Measurements from ENCODE around the gene MYOM3.

Gene MYOM3

DNA sequence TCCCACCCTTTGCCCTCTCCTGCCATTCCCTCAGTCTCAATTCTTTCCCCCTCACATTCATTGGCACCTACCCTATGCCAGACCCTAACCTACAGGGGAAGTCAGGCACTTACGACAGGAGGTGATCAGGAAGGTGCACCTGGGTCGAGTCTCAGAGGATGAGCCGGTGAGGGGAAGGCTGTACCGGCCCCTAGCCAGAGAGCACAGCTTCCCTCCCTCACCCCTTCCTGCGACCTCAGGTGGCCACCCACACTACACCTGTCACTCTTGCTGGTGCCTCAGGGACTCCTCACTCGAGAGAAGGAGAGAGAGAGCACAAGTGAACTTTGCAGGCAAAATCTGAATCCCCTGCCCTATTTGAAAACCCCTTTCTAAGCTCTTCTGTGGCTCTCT is 1.7 kb upstream of the MYOM3 start:
- no peak for DNase-seq

DNA sequence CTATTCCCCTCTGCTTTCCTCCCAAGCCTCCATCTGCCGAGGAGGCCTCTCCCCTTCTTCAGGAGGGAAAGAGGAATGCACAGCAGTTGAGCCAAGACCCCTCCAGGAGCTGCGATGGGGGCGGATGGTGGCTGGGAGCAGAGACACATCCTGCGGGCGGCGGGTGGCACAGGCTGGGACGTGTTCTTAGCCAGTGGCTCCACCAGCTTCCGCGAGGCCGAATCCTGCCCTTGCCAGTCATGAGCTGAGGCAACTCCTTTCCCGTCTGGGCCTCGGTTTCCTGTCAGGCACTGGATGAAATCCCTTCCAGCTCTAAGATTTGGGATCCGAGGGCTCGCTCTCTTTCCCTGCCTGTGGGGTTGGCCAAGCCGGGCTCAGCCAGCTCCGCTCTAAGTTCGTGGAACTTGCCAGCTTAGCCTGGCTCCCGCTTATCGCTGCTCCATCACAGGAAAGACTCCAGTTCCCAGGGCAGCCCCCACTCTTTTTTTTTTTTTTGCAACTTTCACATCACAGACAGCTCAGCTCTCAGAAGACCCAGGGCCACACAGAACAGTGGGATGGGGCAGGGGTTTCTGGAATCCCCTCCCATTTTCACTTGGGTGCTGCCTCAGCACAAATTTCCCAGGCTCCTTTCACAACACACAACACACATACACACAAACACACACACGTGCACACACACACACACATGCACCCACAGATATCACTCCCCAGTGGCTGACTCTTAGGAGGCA is 506 bp downstream of the MYOM3 start:
- no peak for DNase-seq

GRCh38 chr1:24110642-24111261 is 1.2 kb downstream of the MYOM3 start:
- DNase-seq, result no peak

GRCh38 chr1:24109686-24110475 is 2.1 kb downstream of the MYOM3 start:
- DNase-seq, result no peak

DNA sequence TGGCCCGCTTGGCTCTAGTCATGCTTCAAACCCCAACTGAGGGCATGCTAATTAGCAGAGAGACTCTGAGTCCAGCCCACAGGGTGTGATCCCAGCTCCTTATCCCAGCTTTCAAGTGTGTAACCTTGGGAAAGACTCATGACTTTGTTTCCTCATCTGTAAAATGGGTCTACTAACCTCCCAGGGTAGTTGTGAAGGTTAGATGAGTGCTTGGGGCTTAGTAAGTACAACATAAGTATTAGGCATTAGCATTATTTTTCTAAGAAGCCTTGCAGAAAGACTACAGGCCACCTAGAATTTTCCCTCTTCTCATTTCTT is 2.8 kb downstream of the MYOM3 start:
- DNase-seq, result no peak

DNA sequence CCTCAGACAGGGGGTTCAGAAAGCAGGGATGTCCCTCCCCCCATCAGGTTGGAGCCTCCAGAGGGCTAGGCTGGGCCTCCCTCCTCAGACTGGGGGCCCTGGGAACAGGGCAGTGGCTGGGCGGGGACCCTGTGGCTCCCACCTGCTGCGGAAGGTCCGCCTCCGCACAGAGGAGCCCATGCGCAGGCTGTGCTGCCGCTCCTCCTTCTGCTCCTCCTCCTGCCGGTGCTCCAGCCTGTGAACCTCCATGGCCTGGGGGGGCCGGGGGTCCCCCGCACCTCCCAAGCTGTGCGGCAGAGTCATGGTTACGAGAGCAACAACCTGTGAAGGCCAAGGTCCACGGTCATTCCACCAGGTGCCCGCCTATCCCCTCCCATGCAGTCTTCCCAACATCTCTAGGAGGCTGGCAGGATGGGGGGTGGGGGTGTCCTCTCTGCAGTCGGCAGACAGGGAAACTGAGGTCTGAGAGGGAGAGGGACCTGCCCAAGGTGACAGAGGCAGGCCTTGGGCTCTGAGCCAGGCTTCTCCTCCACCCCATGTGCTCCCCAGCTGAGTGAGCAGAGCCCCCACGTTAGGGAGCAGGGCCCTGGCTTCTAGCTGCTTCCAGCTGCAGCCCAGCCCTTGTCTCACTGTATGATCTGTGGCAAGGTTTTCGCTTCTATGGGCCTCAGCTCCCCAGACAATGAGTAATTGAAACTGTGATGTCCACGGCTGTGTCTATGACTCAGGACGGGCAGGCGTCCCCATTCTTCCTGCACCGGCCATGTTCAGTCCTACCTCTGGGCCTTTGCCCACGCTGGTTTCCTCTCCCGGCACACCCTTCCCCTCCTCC is 3.4 kb downstream of the MYOM3 start:
- no peak for DNase-seq

- no peak for DNase-seq
Measured at GRCh38 chr1:24107462-24108138, 4.3 kb downstream of the MYOM3 start.

DNA sequence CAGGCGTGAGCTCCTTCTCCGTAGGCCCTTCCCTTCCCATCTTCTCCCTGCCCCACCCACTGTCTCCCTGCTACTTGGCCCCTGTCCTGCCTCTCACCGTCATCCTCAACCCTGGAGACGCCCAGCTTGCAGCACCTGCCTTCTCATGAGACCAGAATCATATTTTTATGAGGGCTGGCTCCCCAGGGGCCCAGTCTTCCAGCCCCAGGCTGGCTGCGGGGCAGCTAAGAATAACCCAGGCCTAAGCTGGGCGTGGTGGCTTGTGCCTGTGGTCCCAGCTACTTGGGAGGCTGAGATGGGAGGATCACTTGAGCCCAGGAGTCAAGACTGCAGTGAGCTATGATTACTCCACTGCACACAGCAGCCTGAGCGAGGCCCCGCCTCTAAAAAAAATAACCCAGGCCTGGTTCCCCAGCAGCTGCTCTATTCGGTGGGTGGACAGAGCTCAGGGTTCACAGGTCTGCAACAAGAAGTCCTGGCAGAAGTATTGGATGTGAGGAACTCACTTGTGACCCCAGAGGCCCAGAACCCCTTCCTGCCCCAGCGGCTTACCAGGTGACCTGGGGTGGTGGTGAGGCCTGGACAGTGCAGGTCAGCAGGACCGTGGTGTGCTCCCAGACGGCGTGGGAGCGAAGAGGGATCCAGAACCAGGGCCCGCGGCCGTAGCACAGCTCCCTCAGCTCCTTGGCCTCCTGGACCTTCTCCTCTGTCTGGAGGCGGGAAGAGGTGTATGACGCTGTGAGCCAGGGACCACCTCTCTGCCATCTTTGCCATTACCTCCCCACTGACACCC is 6.4 kb downstream of the MYOM3 start:
- no peak for DNase-seq

DNA sequence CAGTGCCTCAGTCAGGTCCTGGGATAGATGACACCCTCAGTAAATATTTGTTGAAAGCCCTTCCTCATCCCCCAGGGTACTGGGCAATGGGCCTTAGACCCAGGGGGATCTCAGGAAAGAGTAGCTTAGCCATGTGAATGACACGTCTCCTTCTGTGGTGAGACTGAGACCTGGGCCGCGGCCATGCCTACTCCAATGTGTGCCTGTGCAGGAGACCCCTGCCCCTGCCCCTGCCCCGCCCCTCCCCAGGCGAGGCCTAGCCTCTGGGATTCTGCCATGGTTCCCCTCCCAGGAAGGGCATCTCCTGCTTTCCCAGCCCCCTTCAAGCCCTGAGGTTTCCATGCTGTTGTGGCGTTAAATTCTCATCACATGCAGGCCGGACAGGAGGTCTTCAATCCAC is 7.1 kb downstream of the MYOM3 start:
- no peak for DNase-seq

DNA sequence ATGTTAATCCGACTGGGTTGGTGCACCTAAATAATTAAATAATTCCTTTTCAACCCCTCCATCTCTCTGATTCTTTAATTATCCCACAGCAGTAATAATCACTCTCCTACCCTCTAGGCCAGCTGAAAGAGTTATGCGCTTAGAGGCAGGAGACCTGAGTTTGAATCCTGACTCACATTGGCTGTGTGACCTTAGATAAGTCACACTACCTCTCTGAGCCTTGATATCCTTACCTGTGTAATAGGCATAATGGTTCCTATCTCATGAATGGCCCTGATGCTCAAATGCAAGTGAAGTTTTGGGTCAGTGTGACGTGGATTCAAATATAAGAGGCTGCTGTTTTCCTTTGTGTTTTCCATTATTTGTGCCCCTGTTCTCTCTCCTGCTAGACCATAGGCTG is 8.1 kb downstream of the MYOM3 start:
- no peak for DNase-seq

DNA sequence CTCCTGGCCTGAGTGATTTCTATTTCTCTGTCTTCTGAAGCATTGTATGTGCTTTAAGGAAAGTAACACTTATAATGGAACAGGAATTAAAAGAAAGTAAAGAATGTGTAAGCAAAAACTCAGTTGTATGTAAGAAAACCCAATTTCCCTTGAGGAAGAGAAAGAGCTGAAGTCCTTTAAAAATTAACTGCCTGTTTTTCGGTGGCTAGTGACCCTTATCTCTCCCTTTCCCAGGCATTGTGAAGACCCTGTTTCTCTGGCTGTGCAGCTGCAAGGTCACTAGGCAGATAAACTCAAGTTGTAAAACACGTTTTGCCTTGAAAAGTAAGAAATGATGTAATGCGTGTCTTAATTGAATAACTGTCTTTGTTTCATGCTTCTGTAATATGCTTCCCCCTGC is 8.5 kb downstream of the MYOM3 start:
- DNase-seq, result no peak

DNA sequence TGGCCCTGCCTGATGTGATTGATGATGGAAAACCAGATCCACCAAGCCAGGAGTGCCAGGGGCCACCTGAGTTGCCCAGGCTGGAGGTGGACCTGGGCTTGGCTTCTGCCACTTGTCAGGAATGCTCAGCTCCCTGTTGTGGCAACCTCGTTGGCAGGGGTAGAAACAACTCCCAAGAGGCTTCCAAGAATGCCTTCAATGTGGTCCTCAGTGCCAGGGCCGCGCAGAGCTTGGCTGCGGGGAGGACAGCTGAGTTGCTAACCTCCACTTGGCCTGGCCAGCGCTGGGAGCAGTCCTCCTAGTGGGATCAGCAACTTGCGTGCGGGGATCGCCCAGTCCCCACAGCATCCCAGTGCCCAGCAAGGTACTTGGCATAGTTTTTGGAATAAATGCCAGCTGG is 9.0 kb downstream of the MYOM3 start:
- DNase-seq, result no peak

- DNase-seq, result no peak
Measured at GRCh38 chr1:24101796-24102586, 9.9 kb downstream of the MYOM3 start.

DNA sequence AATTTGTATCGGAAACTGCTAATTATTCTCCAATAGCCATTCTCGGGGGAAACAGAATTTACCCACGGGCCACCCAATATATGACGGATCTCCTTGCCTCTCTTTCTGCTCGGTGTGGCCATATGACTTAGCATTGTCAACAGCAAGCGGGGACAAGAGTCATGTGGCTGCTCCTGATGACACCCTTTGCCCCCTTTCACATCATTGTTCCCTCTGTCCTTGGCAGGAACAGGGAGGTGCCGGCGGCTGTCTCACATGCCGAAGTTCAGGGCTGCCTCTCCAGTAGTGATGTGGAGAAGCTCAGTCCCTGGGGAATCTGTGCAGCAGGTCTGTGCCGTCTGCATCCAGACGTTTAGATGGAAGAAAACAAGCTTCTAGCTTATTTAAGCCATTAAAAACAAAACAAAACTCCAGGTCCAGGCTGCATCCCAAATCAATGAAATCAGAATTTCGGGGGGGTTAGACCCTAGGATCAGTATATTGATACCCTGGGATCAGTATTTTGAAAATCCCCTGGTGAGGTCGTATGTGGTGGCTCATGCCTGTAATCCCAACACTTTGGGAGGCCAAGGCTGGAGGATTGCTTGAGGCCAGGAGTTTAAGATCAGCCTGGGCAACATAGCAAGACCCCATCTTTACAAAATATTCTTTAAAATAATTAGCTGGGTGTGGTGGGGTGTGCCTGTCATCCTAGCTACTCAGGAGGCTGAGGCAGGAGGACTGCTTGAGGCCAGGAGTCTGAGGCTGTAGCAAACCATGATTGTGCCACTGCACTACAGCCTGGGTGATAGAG is 10.8 kb downstream of the MYOM3 start:
- no peak for DNase-seq

- DNase-seq, result no peak
Measured at GRCh38 chr1:24098943-24099638, 12.8 kb downstream of the MYOM3 start.

DNA sequence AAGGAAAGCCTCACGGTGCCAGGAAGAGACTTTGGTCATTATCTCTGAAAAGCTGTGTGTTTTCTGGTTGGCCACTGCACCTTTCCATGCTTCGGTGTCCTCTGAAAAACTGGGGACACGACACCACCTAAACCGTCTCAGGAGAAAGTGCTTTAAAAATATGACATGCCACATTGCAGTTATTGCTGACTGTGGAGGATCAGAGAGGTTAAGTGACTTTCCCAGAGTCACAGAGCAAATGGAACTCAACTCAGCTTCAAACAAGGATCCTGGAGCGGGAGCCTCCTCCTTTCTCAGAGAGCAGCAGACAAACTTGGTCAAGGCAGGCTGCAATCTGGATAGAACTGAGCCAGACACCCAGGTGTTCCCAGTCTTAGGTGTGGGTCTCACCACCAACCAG is 13.8 kb downstream of the MYOM3 start:
- no peak for DNase-seq

GRCh38 chr1:24097663-24098062 is 14.3 kb downstream of the MYOM3 start:
- no peak for DNase-seq

- no peak for DNase-seq
Measured at GRCh38 chr1:24096739-24097103, 15.2 kb downstream of the MYOM3 start.

DNA sequence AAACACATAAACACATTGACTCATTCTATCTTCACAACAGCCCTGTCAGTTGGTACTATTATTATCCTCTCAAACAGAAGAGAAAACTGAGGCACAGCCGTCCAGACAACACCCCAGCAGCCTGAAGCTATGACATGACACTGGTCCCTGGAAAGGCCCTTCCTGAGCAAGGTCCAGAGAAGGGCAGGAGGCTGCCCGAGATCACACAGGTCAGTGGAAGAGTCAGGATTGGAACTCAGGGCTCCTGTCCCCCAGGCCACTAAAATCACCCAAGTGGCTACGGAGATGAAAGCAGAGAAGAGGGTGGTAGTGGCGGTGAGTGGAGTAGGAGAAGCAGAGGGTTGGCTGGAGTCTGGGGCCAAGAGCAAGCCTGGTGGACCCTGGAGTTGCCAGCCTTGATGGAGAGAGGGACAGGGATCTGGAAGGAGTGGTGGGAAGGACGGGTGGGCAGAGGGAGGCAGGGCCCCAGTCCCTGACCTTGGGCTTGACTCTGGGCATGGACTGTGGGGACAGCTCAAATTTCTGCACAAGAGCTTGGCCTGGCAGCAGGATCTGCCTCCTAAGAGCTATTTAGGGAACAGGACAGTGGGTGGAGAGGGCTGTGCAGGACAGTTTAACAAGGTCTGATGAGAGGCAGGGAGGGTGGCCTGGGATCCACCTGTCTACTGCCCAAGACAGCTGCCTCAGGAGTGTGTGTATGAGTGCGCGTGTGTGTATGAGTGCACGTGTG is 15.8 kb downstream of the MYOM3 start:
- no peak for DNase-seq

All from T-helper 1 cell (primary cell).